NCI-H187 (cell line): ENCODE measurements around the gene STK32C.

Experiments
- DNase-seq, 2 experiments: peaks; one replicate each; lab custom pipeline; 2025; lab: John Stamatoyannopoulos, UW

The STK32C gene

GRCh38 chr10:132209978-132210530 is 97.7 kb downstream of the STK32C start:
- no peak for DNase-seq

- no peak for DNase-seq
These were observed 98.6 kb downstream of the STK32C start for GRCh38 chr10:132209130-132209529.

- DNase-seq = no peak
These were observed 99.2 kb downstream of the STK32C start for GRCh38 chr10:132208462-132209050.

- DNase-seq = no peak
These were observed 100.0 kb downstream of the STK32C start for GRCh38 chr10:132207536-132208461.

DNA sequence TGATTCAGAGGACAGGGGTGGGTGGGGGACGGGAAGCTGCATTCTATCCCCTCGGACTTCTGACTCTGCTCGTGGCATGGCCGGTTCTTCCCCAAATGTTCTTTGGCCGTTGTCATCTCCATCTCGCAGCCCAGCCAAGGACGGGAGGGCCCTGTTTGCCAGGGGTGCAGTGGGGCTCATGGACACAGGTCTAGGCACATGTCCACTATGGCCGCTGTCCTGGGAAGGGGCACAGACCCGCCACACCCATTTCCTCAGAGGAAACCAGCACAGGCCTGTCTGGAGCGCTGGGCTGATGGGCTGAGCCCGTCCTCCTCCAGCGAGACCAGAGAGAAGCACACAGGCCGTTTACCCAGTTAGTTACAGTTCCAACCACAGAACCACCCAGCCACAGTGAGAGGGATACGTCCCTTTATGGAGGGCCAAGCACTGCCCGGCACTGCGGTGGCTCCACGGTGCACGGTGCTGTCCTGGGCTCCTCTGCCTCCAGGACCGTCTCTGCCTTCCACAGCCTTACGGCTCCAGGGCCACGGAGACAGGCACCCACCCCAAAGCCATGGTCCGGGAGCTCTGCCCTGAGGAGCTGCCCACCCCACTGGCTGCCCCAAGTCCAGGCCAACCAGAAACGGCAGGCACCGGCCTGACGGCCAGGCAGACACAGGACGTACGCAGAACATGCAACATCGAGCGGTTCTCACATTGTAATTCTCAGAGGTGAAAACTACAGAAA is 100.8 kb downstream of the STK32C start:
- no peak for DNase-seq

GRCh38 chr10:132206377-132206745 is 101.4 kb downstream of the STK32C start:
- DNase-seq = no peak

- no peak for DNase-seq
These were observed 101.9 kb downstream of the STK32C start for GRCh38 chr10:132205650-132206376.

- no peak for DNase-seq
These were observed 102.8 kb downstream of the STK32C start for GRCh38 chr10:132204781-132205473.

- DNase-seq = no peak
These were observed 103.5 kb downstream of the STK32C start for GRCh38 chr10:132204078-132204780.

DNA sequence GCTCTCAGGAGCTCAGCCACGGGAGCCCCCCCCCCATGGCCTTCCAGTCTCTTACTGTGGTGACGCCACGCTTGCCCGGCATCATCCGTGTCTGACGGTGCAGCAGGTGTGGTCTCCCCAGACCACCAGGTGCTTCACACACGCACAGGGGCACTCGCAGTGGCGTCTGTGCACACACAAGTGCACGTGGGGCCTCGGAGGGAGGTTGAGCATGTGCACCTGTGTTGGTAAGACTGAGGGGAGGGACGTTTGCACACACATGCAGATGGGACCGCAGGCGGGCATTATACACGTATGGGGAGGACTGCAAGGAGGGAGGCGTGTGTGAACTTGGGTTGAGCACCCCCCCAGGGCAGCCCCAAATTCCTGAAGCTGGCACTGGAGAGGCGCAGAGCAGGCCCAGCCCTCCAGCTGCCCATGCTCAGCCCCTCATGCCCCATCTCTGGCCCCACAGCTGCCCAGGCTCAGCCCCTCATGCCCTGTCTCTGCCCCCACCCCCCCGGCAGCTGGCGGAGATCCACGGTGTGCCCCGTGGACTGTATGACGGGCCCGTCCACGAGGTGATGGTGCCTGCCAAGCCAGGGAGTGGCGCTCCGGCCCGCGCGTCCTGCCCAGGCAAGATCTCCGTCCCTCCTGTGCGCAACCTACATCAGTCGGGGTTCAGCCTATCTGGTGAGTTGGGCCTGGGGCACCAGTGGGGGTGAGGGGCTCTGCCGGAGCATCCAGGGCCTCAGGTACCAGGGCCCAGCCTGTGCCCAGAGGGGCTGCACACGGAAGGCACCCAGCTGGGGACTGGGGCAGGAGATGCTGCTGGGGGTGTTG is 104.3 kb downstream of the STK32C start:
- no peak for DNase-seq

DNA sequence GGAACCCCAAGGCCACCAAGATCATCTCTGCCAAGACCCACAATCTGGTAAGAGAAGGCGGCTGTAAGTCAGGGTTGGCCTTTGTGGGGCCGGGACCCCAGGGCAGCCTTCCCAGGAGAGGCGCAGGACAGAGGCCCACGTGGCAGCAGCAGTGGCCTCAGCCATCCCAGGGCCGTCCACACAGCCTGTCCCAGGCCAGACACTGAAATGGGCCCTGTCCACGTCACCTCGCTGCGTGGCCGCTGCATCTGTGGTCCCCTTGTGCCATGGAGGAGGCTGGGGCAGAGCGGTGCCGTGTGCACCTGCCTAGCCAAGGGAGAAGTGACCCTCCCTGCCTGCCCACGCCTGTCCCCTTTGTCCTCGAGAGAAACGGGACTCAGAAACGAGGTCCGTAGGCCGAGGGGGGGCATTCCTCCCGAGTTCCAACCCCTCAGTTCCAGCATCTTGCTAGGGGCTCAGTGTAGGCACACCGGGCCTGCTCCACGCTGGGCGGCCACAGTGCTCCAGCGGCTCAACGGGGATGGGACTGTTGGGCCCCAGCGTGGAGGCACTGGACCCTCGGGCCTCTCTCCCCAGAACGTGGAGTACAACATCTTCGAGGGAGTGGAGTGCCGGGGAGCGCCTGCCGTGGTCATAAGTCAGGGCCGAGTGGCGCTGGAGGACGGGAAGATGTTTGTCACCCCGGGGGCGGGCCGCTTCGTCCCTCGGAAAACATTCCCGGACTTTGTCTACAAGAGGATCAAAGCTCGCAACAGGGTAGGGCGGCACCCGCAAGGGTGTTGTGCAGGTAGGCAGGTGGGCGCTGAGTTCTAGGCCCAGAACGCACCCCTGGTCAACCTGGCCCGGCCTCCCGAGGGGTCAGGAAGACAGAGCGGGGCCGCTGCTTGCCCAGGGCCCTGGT is 105.4 kb downstream of the STK32C start:
- no peak for DNase-seq

- no peak for DNase-seq
These were observed 106.4 kb downstream of the STK32C start for GRCh38 chr10:132201111-132201969.

DNA sequence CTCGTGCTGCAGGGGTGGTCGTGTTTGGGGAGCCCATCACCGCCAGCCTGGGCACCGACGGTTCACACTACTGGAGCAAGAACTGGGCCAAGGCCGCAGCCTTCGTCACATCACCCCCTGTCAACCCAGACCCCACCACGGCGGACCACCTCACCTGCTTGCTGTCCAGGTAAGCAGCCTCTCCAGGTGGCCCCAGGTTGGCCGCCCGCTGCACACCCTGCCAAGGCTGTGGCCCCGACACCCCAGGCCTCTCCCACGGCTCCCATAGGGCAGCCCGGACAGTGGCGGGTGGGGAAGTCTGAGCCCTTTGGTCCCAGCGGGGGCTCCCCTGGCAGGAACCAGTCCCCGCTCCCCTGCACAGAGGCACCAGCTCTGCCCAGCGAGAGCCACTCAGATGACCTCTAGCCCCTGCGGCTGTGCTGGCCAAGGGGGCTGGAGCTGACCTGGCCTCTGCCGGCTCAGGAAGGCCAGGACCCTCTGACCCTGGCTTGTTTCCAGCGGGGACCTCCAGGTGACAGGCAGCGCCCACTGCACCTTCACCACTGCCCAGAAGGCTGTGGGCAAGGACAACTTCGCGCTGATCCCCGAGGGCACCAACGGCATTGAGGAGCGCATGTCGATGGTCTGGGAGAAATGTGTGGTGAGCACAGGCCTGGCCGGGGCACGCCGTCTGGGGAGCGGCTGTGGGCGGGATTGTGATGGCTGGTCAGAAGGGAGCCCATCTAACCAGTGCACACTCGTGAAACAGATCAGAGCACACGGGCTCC is 107.2 kb downstream of the STK32C start:
- no peak for DNase-seq

GRCh38 chr10:132199854-132200311 is 107.9 kb downstream of the STK32C start:
- no peak for DNase-seq

DNA sequence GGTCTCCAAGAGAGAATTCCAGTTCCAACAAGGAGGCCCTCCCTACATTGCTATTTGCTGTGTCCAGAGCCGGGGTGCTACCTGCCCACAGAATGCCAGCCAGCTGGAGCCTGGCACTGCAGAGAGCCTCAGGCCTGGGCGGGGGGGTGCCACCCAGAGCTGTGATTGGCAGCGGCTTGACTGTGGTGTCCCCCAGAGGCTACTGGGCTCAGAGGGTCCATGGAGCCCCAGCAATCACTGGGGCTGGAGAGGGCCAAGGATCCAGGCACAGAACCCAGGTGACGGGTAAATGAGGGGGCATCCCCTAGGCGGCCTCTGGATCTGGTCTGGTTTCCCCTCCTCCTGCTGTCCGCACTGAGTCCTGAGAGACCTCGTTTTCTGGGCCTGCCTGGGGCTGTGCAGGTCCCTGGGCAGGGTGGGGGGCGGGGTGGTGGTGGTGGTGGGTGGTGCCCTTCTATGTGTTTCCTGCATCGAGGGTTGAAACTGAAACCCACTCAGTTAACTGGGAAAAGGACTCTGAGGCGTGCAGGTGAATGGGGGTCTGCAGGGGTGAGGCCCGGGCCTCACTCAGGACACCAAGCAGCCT is 108.4 kb downstream of the STK32C start:
- DNase-seq = no peak
